ENCODE data around the gene CCDC192.
A peak's percentile ranks its signal among the peaks of the same experiment; 100 is the strongest.

Gene CCDC192

DNA sequence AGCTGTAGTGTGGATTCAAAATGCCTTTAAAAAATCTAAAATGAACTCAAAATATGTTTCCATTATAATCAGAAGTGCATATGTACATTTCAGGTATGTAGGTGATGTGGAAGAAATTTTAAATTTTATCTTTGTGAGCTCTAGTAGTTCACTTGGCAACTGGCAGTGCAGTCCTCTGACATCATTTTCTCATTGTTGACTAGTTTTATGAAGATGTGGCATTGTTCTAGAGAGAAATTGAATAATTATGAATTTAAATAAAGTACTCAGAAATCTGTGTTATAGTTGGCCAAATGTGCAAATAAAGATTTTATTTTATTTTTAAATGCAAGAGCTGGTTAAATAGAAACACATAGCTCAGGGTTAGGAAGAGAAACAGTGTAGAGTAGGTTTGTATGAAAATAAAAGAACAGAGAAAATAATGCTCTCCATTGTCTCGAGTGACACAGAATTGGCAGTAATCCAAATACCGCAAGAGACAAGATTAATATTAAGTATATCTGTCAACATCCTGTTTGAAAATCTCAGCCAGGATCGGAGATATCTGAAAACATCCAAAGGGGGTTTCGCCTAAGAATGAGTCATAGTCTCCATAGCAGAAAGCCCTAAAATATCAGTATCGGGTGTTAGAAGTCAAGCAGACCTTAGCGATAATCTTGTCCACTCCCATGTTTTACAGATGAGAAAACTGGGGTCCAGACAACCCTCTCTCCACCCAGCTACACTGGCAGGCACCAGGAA lies 189.4 kb downstream of the CCDC192 start:
- no peak for DNase-seq

DNA sequence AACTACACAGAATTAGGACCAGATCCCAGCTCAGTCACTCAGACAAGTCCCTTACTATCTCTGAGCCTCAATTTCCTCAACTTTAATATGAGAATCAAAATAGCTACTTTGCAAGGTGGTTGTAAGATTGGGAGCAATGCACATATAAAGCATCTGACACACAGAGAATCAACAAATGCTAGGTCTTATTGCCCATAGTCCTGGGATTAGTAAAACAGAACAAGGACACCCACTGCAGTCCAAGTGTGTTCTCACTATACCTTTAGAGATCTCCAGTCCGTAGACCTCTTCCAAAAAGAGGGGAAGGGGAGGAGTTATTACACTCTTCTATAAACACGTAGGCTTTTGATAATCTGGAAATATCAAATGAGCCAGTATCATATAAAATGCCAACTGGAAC lies 190.0 kb downstream of the CCDC192 start:
- no peak for DNase-seq

DNA sequence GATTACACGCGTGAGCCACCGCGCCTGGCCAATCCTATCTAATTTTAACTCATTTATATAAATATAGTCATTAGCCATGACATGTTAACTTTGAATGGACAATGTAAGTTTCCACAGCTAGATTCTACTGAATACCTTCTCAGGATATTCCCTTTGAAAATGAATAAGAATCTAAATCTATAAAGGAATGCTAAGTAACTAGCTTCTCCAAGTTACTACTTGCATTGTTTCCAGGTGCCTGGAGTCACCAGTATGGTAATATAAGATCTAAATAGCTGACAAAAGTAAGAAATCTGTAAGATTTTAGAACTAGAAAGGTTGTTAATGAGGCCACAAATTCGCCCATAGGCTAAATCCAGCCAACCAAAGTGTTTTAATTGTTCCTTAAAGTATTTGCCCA lies 191.3 kb downstream of the CCDC192 start:
- DNase-seq: no peak

DNA sequence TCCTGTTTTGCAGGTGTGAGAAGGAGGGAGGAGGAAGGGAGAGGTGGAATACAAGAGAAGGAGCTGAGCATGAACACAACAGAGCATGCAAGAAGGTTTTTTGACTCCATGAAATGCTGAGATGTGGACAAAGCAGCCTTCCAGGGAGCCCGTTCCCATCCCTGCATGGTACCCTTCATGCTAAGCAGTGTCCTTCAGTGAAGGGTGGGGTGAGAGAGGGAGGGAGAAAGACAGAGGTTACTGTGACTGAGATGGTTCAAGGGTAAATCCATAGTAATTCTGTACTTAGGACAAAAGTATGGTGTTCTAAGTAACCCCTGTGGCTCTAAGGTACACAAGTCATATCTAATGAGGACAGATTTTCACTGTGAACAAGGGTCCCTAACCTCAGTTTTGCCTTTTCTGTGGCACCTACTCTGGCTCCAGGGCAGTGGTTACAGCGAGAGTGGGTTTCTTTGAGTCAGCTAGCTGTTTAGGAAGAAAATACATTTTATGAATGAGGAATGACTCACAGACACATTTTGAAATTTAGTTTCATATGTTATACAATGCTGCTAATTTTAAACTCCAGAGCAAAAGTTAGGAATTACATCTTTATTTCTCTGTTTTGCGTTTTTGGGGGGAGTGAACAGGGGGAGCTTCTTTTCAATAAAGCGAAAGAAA lies 195.5 kb downstream of the CCDC192 start:
- no peak for DNase-seq

DNA sequence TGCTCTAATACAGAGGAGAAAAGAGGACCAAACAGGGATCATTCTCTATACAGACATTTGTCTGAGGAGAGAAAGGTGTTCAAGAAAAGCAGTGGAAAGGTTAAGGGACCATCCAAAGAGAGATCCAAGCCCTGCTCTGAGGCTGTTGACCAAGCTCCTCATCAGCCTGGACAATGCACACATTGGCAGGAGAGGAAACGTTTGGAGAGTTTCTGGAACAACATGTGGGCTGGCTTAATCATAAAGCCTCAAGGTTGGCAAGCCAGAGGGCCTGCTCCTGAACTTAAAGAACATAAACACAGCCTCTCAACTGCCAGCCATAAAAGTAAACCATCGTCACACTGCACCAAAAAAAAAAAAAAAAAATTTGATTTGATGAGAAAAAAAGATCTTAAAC lies 196.0 kb downstream of the CCDC192 start:
- DNase-seq: no peak

- no peak for DNase-seq
Observed at GRCh38 chr5:127906562-127907204, 203.5 kb downstream of the CCDC192 start.

- no peak for DNase-seq
Observed at GRCh38 chr5:127907907-127908306, 204.7 kb downstream of the CCDC192 start.

DNA sequence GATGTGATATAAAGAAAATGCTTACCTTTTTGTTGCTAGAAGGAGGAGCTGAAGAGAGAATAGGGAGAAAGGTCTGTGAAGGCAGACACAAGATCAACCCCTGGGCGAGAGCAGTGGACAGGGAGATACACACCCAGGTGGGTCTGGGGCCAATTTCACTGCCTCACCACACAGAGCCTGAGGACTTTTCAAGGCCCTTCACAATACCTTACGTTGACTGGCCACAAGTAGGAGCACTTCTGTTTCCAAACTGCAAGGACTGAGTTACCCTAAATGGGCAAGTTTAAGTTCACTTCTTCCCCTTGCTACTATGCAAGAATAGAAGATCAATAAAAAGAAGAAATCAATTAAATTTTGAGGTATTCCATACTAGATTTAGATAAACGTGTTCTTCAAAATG lies 205.9 kb downstream of the CCDC192 start:
- peak; percentile 59 to 70 for DNase-seq

- DNase-seq: no peak
Observed at GRCh38 chr5:127909821-127910220, 206.6 kb downstream of the CCDC192 start.

- no peak for DNase-seq
Observed at GRCh38 chr5:127910307-127910956, 207.2 kb downstream of the CCDC192 start.

DNA sequence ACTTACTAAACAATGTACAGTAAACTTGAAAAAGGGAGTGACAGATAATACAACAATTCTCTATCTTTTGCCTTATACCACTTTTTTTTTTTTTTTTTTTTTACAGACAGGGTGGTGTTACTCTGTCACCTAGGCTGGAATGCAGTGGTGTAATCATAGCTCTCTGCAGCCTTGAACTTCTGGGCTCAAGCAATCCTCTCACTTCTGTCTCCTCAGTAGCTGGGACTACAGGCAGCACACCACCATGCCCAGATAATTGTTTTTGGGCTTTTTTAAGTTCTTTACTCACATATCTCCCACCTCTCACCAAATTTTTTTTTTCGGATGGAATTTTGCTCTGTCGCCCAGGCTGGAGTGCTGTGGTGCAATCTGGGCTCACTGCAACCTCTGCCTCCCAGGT lies 208.4 kb downstream of the CCDC192 start:
- DNase-seq: no peak

- no peak for DNase-seq
Observed at GRCh38 chr5:127912411-127912810, 209.2 kb downstream of the CCDC192 start.

- DNase-seq: no peak
Observed at GRCh38 chr5:127916885-127917573, 213.8 kb downstream of the CCDC192 start.

GRCh38 chr5:127919006-127919796 lies 216.0 kb downstream of the CCDC192 start:
- no peak for DNase-seq

GRCh38 chr5:127919818-127920217 lies 216.6 kb downstream of the CCDC192 start:
- no peak for DNase-seq

DNA sequence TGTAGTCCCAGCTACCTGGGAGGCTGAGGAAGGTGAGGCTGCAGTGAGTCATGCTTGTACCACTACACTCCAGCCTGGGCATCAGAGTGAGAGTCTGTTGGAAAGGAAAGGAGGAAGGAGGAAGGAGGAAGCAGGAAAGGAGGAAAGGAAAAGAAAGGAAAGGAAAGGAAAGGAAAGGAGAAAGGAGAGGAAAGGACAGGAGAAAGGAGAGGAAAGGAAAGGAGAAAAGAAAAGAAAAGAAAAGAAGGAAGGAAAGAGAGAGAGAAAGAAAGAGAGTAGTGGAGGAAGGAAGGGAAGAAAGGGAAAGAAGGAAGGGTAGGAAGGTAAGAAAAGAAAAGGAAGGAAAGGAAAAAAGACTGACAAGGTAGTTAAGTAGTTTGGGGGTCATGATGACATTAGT lies 217.7 kb downstream of the CCDC192 start:
- DNase-seq: no peak

- no peak for DNase-seq
Observed at GRCh38 chr5:127922603-127923002, 219.4 kb downstream of the CCDC192 start.

DNA sequence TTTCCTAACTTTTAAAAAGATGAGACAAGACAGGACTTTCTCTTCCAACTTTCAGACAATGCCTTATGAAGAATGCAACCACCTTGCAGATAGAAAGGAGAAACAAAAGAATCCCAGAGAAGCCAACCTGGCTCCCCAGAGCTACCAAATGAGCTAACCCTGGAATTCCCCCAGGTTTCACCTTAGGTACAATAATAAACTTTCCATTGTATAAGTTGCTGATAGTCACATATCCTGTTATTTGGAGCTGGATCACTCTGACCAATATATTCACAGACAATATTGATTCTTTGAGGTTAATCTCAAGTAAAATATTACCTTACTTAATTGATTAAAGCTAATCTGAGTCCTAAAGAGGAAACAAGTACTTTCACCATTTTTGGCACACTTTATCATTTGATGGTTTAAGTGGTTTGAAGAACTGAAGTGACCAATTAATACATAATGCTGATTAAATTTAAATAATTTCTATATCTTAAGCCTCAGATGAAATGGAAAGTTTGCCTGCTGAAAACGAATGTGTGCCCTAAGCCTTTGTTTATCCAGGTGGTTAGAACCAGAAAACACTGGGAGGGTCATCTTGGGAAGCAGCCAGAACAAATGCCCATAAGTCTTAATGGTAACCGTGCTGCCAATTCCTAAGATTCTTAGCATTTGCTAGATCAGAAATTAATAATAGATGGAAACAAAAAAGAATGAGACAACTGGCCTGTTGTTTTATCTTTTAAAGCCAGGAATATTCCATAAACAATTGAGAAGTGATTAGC lies 220.8 kb downstream of the CCDC192 start:
- no peak for DNase-seq

DNA sequence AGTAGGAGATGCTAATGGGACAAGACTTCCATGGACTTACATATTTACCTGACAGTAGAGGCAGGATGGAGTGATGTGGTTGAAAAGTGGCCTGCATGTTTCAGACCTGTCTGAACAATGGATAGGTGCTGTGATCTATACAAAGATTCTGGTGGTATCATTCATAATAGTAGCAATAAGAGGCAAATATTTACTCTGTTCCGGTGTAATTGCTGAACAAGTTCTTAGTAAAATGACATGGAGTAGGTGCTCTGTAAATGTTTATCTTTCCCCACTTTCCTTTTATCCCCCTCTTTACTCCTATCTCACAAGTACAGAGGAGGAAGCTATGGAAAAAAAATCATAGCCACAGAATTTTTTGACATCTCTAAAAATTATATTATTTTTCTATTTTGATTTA lies 221.4 kb downstream of the CCDC192 start:
- DNase-seq: no peak

- no peak for DNase-seq
Observed at GRCh38 chr5:127925916-127926315, 222.7 kb downstream of the CCDC192 start.

DNA sequence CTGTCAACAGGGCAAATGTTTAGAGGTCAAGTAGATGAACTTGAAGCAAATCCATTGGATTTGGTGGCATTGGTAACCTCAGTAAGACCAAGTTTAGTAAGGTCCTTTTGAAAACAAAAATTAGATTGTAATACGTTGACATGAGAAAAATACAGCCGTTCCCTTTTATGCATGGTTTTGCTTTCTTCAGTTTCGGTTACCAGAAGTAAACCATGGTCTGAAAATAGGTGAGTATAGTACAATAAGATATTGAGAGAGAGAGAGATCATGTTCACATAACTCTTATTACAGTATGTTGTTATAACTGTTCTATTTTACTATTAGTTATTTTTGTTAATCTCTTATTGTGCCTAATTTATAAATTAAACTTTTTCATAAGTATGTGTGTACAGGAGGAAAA lies 223.8 kb downstream of the CCDC192 start:
- no peak for DNase-seq

Measured in AML-193 (cell line).